K562 (cell line): ENCODE data around the gene ID1.

Source experiments
- CBX8 ChIP-seq: fragments of 200-600 bp; sonication (generic); IDR thresholded peaks from 2 replicates; pipeline ENCODE4 v1.6.1; 2012; ENCODE audit warnings: borderline replicate concordance, mixed run types, low read depth, mild to moderate bottlenecking, moderate library complexity, mixed read lengths, low read length, control low read depth, inconsistent platforms; ENCODE audit not compliant: poor library complexity, severe bottlenecking; ENCODE audit errors: extremely low read depth
- CTCF ChIP-seq, 3 experiments: IDR thresholded peaks in 2 of 3; conservative IDR thresholded peaks in 1 of 3; 2 replicates each; pipeline ENCODE4 v1.5.1; 2011 to 2012; ENCODE audit warnings: low read length in 3 of 3, mild to moderate bottlenecking in 3 of 3, control low read depth in 2 of 3, improper control_type of control experiment in 1 of 3, inconsistent platforms in 1 of 3, low read depth in 1 of 3, mixed read lengths in 1 of 3, moderate library complexity in 1 of 3; ENCODE audit not compliant: insufficient read depth in 2 of 3
- EP300 ChIP-seq: IDR thresholded peaks from 2 replicates; pipeline ENCODE4 v1.6.1; 2012; ENCODE audit warnings: low read length, improper control_type of control experiment
- EZH2 ChIP-seq: IDR thresholded peaks from 2 replicates; pipeline ENCODE4 v1.6.1; 2012; ENCODE audit warnings: low read depth, mild to moderate bottlenecking, inconsistent platforms, low read length, borderline replicate concordance
- GTF2B ChIP-seq: IDR thresholded peaks from 2 replicates; pipeline ENCODE4 v1.6.1; 2011; ENCODE audit not compliant: insufficient read length; ENCODE audit errors: extremely low read depth
- MLX ChIP-seq, 2 experiments: fragments of 450-650 bp in 1 of 2; sonication (generic) in 1 of 2; formaldehyde crosslinking; conservative IDR thresholded peaks; 2 replicates each; pipeline versions ENCODE4 v1.4.0 to v1.8.1; 2020 to 2022; ENCODE audit warnings: mild to moderate bottlenecking in 1 of 2, missing genetic modification reagents in 1 of 2

GRCh38 chr20:31559704-31560093, 45.4 kb upstream of the ID1 start:
- TF ChIP-seq CBX8 (no peak), EZH2 (no peak), CTCF (IDR thresholded peaks at IDR 0.05 in 2 of 3, conservative IDR thresholded peaks at IDR 0.05 in 1 of 3; ENCODE audit: insufficient read depth in 2 of 3, low read depth in 1 of 3, low read length in 3 of 3) (no peak), GTF2B (no peak), EP300 (no peak), MLX (CRISPR knock-in tag; conservative IDR thresholded peaks at IDR 0.05) (no peak)
